H1 (cell line): ENCODE measurements around the gene RECK. TPM values are rescaled to one million over a fixed set of nuclear protein-coding genes. Genes with fewer than 3 reads are reported as not detected.

Experiments used
- CHD7 ChIP-seq: fragments of 300-600 bp; sonication (generic); IDR thresholded peaks from 2 replicates; pipeline ENCODE4 v1.7.1; 2012; ENCODE audit warnings: low read length, moderate library complexity, mild to moderate bottlenecking, inconsistent platforms; ENCODE audit not compliant: insufficient replicate concordance
- HDAC6 ChIP-seq: IDR thresholded peaks from one replicate; pipeline ENCODE4 v1.7.1; 2012; ENCODE audit warnings: low read depth, mild to moderate bottlenecking, inconsistent platforms, low read length, moderate library complexity
- KDM1A ChIP-seq: fragments of 200-600, 300-600 bp; sonication (generic); IDR thresholded peaks from 2 replicates; pipeline ENCODE4 v1.7.1; 2016; ENCODE audit warnings: mild to moderate bottlenecking, low read length, borderline replicate concordance
- KDM4A ChIP-seq: IDR thresholded peaks from one replicate; pipeline ENCODE4 v1.7.1; 2012; ENCODE audit warnings: low read depth, mild to moderate bottlenecking, moderate library complexity, low read length, inconsistent platforms; ENCODE audit not compliant: severe bottlenecking
- RNF2 ChIP-seq: fragments of 200-900, 300-1000 bp; sonication (generic); IDR thresholded peaks from 2 replicates; pipeline ENCODE4 v1.7.1; 2016; ENCODE audit warnings: borderline replicate concordance, low read depth, mild to moderate bottlenecking, antibody characterized with exemption, low read length; ENCODE audit not compliant: poor library complexity, severe bottlenecking; ENCODE audit errors: missing control alignments
- SUZ12 ChIP-seq: fragments of 200-600 bp; sonication (generic); IDR thresholded peaks from 2 replicates; pipeline ENCODE4 v1.6.1; 2012; ENCODE audit warnings: mild to moderate bottlenecking, inconsistent platforms, low read length, moderate library complexity, mixed read lengths
- polyA plus RNA-seq, 7 experiments: library from polyadenylated mRNA; depleted of rRNA in 3 of 7; stranded (reverse) in 5 of 7; unstranded in 2 of 7; fragments of >200 nt in 5 of 7; fragments of 200-250 nt in 2 of 7; gene quantifications; 1 replicate in 5 of 7; 2 replicates in 1 of 7; 4 replicates in 1 of 7; pipeline versions ENCODE4 v1.2.1 to v1.2.3, GENCODE V29; 2011 to 2013; ENCODE audit warnings: missing spikeins in 2 of 7, mixed read lengths in 2 of 7
- total RNA-seq: library from RNA; stranded (reverse); fragmentation: NEBNext Ultra II Directional; extraction: Animal tissue kit (Norgen Biotek cat#: 25700); gene quantifications from 2 replicates; pipeline ENCODE4 v1.2.1, GENCODE V29; 2021
- TF ChIP-seq, protein P1 (sequence below), 3 experiments: IDR thresholded peaks; 1 replicate in 2 of 3; 2 replicates in 1 of 3; pipeline versions ENCODE4 v1.5.1 to v1.6.1; 2011; ENCODE audit warnings: low read length in 3 of 3, mild to moderate bottlenecking in 3 of 3, inconsistent platforms in 2 of 3, low read depth in 1 of 3, moderate library complexity in 1 of 3; ENCODE audit not compliant: insufficient read depth in 1 of 3; ENCODE audit errors: control extremely low read depth in 1 of 3

Gene RECK
- total and polyA plus RNA-seq, 2 of the 8 experiments (the other 6 are each of a cell fraction or from before 2014, with no cell fraction given), result 5.4 to 9.8 TPM

- TF ChIP-seq CHD7, result no peak
- TF ChIP-seq SUZ12, result no peak
- TF ChIP-seq KDM1A, result no peak
- no peak for TF ChIP-seq KDM4A
- TF ChIP-seq HDAC6, result no peak
- TF ChIP-seq, protein P1, sequence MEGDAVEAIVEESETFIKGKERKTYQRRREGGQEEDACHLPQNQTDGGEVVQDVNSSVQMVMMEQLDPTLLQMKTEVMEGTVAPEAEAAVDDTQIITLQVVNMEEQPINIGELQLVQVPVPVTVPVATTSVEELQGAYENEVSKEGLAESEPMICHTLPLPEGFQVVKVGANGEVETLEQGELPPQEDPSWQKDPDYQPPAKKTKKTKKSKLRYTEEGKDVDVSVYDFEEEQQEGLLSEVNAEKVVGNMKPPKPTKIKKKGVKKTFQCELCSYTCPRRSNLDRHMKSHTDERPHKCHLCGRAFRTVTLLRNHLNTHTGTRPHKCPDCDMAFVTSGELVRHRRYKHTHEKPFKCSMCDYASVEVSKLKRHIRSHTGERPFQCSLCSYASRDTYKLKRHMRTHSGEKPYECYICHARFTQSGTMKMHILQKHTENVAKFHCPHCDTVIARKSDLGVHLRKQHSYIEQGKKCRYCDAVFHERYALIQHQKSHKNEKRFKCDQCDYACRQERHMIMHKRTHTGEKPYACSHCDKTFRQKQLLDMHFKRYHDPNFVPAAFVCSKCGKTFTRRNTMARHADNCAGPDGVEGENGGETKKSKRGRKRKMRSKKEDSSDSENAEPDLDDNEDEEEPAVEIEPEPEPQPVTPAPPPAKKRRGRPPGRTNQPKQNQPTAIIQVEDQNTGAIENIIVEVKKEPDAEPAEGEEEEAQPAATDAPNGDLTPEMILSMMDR (IDR thresholded peaks at IDR 0.05; ENCODE audit: control extremely low read depth in 1 of 3, insufficient read depth in 1 of 3, low read depth in 1 of 3, low read length in 3 of 3), result no peak
- TF ChIP-seq RNF2, result no peak
Measured at GRCh38 chr9:36045610-36046009, 8.9 kb downstream of the RECK start (continued).
